OCI-LY1 (cell line): ENCODE results near the gene KRTAP10-7.

ENCODE experiments used
- H2AFZ ChIP-seq: fragments of 200-600 bp; sonication (generic), shearing (Covaris generic); 2 replicates; pipeline ENCODE4 v1.6.0; 2014; ENCODE audit warnings: antibody characterized with exemption, mild to moderate bottlenecking, low read length
- H3F3A ChIP-seq: fragments of 200-600 bp; sonication (generic), shearing (Covaris generic); 2 replicates; pipeline ENCODE4 v1.6.0; 2014; ENCODE audit warnings: mild to moderate bottlenecking, antibody characterized with exemption, low read length, moderate library complexity; ENCODE audit not compliant: insufficient read depth
- H3K27ac ChIP-seq: fragments of 200-600 bp; sonication (generic); 2 replicates; pipeline ENCODE4 v1.5.1; 2014; ENCODE audit warnings: low read length, mixed run types, mild to moderate bottlenecking, low read depth; ENCODE audit not compliant: poor library complexity, severe bottlenecking
- H3K27me3 ChIP-seq: fragments of 200-600 bp; sonication (generic); 2 replicates; pipeline ENCODE4 v1.6.0; 2014; ENCODE audit warnings: antibody characterized with exemption, mild to moderate bottlenecking, low read length, moderate library complexity; ENCODE audit not compliant: insufficient read depth
- H3K36me3 ChIP-seq: fragments of 200-600 bp; sonication (generic); 2 replicates; pipeline ENCODE4 v1.6.1; 2014; ENCODE audit warnings: mild to moderate bottlenecking, antibody characterized with exemption, low read length, moderate library complexity, mixed read lengths; ENCODE audit not compliant: insufficient read depth
- H3K4me1 ChIP-seq: fragments of 200-600 bp; sonication (generic); 2 replicates; pipeline ENCODE4 v1.5.1; 2014; ENCODE audit warnings: mild to moderate bottlenecking, low read length, moderate library complexity; ENCODE audit not compliant: insufficient read depth, severe bottlenecking
- H3K4me2 ChIP-seq: fragments of 200-600 bp; sonication (generic), shearing (Covaris generic); 2 replicates; pipeline ENCODE4 v1.6.1; 2014; ENCODE audit warnings: low read length
- H3K4me3 ChIP-seq: fragments of 200-600 bp; sonication (generic); 2 replicates; pipeline ENCODE4 v1.5.1; 2014; ENCODE audit warnings: low read length, low read depth, mild to moderate bottlenecking, mixed read lengths; ENCODE audit not compliant: poor library complexity, severe bottlenecking
- H3K79me2 ChIP-seq: fragments of 200-600 bp; shearing (Covaris generic); 2 replicates; pipeline ENCODE4 v1.6.1; 2016; ENCODE audit warnings: mixed run types, low read length, mixed read lengths; ENCODE audit not compliant: insufficient read depth
- H3K9ac ChIP-seq: fragments of 200-600 bp; sonication (generic), shearing (Covaris generic); 2 replicates; pipeline ENCODE4 v1.6.1; 2014; ENCODE audit warnings: mild to moderate bottlenecking, low read length, mixed read lengths
- H3K9me2 ChIP-seq: fragments of 200-600 bp; sonication (generic), shearing (Covaris generic); 2 replicates; pipeline ENCODE4 v1.6.1; 2014; ENCODE audit warnings: low read depth, mild to moderate bottlenecking, low read length, mixed read lengths
- H3K9me3 ChIP-seq: fragments of 200-600 bp; shearing (Covaris generic); 2 replicates; pipeline ENCODE4 v1.6.1; 2014; ENCODE audit warnings: low read length, mixed read lengths
- H4K20me1 ChIP-seq: fragments of 200-600 bp; sonication (generic), shearing (Covaris generic); 2 replicates; pipeline ENCODE4 v1.6.0; 2016; ENCODE audit warnings: mild to moderate bottlenecking, low read length; ENCODE audit not compliant: insufficient read depth
- CTCF ChIP-seq: fragments of 200-600 bp; sonication (generic), shearing (Covaris generic); IDR thresholded peaks from 2 replicates; pipeline ENCODE4 v1.5.1; 2017; ENCODE audit warnings: mild to moderate bottlenecking, antibody characterized with exemption, low read length, moderate library complexity, mixed read lengths
- EZH2 ChIP-seq: fragments of 200-600 bp; sonication (generic), shearing (Covaris generic); IDR thresholded peaks from 2 replicates; pipeline ENCODE4 v1.8.0; 2017; ENCODE audit warnings: borderline replicate concordance, mixed run types, mild to moderate bottlenecking, antibody characterized with exemption, low read length, moderate library complexity, mixed read lengths

Gene KRTAP10-7

DNA sequence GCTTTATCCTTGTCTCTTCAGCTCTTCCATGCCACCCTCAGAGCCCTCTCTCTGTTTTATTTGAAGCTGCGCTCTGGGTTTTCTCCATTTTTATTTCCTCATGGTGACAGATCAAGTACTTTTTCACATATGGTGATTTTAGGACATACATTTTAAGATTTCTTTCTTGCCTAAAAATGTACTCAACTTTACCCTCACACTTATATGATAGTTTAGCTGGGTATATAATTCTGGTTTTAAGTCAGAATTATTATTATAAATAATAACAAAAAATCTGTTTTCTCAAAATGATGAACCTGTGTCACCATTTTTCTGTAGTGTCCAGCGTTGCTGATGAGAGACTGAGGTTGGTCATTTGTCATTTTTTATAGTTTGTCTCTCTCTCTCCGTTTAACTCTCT is 19.2 kb upstream of the KRTAP10-7 start:
- H3K4me1 ChIP-seq: no peaks in the 10 kb centered on the region
- H3K9ac ChIP-seq: no peak overlapping the region
- no peak overlapping the region for H2AFZ ChIP-seq
- no peaks in the 10 kb centered on the region for H3F3A ChIP-seq
- no peaks in the 10 kb centered on the region for H4K20me1 ChIP-seq
- H3K27ac ChIP-seq: no peak overlapping the region
- H3K4me2 ChIP-seq: no peak overlapping the region
- H3K4me3 ChIP-seq: no peak overlapping the region
- H3K36me3 ChIP-seq: no peaks in the 10 kb centered on the region; the same call in 1 of the 2 replicates
- H3K9me2 ChIP-seq: no peaks in the 10 kb centered on the region
- TF ChIP-seq EZH2 (no peak), CTCF (no peak)
- H3K9me3 ChIP-seq: peaks cover 4% of the 10 kb centered on the region; the same call in 1 of the 2 replicates
- no peaks in the 10 kb centered on the region; the same call in 1 of the 2 replicates for H3K27me3 ChIP-seq
- H3K79me2 ChIP-seq: no peaks in the 10 kb centered on the region

GRCh38 chr21:44582055-44582454 is 18.3 kb upstream of the KRTAP10-7 start:
- Histone ChIP-seq H3K27me3 (no peaks in the 10 kb centered on the region; the same call in 1 of the 2 replicates), H3K9me2 (no peaks in the 10 kb centered on the region)
- TF ChIP-seq EZH2 (no peak), CTCF (no peak)

DNA sequence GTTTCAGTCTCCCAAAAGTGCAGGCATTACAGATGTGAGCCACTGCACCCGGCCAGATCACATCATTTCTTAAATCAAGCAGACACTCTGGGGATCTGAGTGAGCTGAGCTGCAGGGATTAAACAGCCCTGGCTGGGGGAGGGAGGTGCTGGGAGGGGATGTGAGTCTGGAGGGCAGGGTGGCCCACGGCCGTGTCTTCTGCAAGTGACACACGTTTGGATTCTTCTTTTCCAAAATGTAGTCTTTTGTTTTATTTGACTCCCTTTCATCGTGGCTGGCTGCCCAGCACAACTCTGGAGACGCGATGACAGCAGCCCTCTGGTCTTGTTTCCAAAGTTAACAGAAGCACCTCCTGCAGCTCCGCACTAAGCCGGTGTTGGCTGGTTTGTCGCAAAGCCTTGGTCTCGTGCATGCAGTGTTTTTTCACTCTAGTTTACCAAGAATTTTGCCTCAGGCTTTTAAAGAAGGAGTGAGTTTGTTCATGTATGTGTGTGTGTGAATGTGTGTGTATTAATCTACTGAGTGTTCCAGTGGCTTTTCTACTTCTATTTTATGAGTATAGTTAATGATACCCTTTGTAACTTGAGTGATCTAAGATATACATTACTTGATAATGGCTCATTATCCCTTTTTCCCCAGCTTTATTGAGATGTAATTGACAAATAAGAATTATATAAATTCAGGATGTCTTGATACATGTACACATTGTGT is 17.2 kb upstream of the KRTAP10-7 start:
- H3K9me3 ChIP-seq: no peaks in the 10 kb centered on the region
- H3K27me3 ChIP-seq: no peaks in the 10 kb centered on the region
- no peak for TF ChIP-seq CTCF
- TF ChIP-seq EZH2: no peak
- no peak overlapping the region for H3K4me2 ChIP-seq
- H3K4me3 ChIP-seq: no peak overlapping the region
- H3K4me1 ChIP-seq: no peaks in the 10 kb centered on the region
- H3K36me3 ChIP-seq: no peaks in the 10 kb centered on the region
- no peak overlapping the region for H2AFZ ChIP-seq
- H3K27ac ChIP-seq: no peak overlapping the region
- H3K79me2 ChIP-seq: no peaks in the 10 kb centered on the region
- no peaks in the 10 kb centered on the region for H3K9me2 ChIP-seq
- H3F3A ChIP-seq: no peaks in the 10 kb centered on the region
- H4K20me1 ChIP-seq: no peaks in the 10 kb centered on the region
- no peak overlapping the region for H3K9ac ChIP-seq

More at GRCh38 chr21:44582055-44582454, 18.3 kb upstream of the KRTAP10-7 start:
- Histone ChIP-seq H3K27ac (no peak overlapping the region), H3K9me3 (peaks cover 4% of the 10 kb centered on the region; the same call in 1 of the 2 replicates), H3K4me3 (no peak overlapping the region), H3K9ac (no peak overlapping the region), H3K36me3 (no peaks in the 10 kb centered on the region; the same call in 1 of the 2 replicates), H4K20me1 (no peaks in the 10 kb centered on the region), H3K79me2 (no peaks in the 10 kb centered on the region), H2AFZ (no peak overlapping the region), H3K4me2 (no peak overlapping the region), H3F3A (no peaks in the 10 kb centered on the region), H3K4me1 (no peaks in the 10 kb centered on the region)
